Measurements from ENCODE around the gene SEMG2.

GRCh38 chr20:45191926-45192325 is 29.2 kb upstream of the SEMG2 start:
- no peak for TF ChIP-seq CTCF (IDR thresholded peaks at IDR 0.05)
- TF ChIP-seq POLR2AphosphoS5 (IDR thresholded peaks at IDR 0.05), result no peak
- TF ChIP-seq EP300 (IDR thresholded peaks at IDR 0.05), result no peak
